SK-N-SH (cell line): Measurements from ENCODE around the gene PTPN23.

Experiments used
- EP300 ChIP-seq, 2 experiments: IDR thresholded peaks; 2 replicates each; pipeline versions ENCODE4 v1.4.0 to v1.6.1; 2012; ENCODE audit warnings: borderline replicate concordance in 1 of 2, low read depth in 1 of 2, low read length in 1 of 2
- TF ChIP-seq, protein P1 (sequence below): IDR thresholded peaks from 2 replicates; pipeline ENCODE4 v1.6.1; 2012; ENCODE audit warnings: mild to moderate bottlenecking, low read depth, low read length, moderate library complexity
- TF ChIP-seq, protein P2 (sequence below): fragments of 150-350 bp; IDR thresholded peaks from 2 replicates; pipeline ENCODE4 v1.6.1; 2016; ENCODE audit warnings: mild to moderate bottlenecking, low read depth, low read length

DNA sequence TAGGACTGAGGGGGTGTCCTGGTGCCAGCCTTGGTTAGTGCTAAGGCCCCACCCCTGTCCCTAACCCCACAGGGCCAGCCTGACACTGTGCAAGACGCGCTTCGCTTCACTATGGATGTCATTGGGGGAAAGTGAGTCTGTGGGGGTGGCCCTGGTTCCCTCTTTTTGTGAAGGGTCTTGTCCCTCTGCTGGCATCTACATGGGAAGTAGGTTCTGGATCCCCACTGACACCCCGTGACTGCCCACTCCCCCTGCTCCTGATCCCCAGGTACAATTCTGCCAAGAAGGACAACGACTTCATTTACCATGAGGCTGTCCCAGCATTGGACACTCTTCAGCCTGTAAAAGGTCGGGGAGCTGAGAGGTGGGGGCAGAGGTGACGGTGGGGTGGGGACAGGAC, 26.4 kb downstream of the PTPN23 start:
- TF ChIP-seq EP300 (IDR thresholded peaks at IDR 0.05; ENCODE audit: borderline replicate concordance in 1 of 2, low read depth in 1 of 2, low read length in 1 of 2) = no peak
- TF ChIP-seq, protein P1, sequence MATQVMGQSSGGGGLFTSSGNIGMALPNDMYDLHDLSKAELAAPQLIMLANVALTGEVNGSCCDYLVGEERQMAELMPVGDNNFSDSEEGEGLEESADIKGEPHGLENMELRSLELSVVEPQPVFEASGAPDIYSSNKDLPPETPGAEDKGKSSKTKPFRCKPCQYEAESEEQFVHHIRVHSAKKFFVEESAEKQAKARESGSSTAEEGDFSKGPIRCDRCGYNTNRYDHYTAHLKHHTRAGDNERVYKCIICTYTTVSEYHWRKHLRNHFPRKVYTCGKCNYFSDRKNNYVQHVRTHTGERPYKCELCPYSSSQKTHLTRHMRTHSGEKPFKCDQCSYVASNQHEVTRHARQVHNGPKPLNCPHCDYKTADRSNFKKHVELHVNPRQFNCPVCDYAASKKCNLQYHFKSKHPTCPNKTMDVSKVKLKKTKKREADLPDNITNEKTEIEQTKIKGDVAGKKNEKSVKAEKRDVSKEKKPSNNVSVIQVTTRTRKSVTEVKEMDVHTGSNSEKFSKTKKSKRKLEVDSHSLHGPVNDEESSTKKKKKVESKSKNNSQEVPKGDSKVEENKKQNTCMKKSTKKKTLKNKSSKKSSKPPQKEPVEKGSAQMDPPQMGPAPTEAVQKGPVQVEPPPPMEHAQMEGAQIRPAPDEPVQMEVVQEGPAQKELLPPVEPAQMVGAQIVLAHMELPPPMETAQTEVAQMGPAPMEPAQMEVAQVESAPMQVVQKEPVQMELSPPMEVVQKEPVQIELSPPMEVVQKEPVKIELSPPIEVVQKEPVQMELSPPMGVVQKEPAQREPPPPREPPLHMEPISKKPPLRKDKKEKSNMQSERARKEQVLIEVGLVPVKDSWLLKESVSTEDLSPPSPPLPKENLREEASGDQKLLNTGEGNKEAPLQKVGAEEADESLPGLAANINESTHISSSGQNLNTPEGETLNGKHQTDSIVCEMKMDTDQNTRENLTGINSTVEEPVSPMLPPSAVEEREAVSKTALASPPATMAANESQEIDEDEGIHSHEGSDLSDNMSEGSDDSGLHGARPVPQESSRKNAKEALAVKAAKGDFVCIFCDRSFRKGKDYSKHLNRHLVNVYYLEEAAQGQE = no peak
- TF ChIP-seq, protein P2, sequence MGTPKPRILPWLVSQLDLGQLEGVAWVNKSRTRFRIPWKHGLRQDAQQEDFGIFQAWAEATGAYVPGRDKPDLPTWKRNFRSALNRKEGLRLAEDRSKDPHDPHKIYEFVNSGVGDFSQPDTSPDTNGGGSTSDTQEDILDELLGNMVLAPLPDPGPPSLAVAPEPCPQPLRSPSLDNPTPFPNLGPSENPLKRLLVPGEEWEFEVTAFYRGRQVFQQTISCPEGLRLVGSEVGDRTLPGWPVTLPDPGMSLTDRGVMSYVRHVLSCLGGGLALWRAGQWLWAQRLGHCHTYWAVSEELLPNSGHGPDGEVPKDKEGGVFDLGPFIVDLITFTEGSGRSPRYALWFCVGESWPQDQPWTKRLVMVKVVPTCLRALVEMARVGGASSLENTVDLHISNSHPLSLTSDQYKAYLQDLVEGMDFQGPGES = no peak
